Left ventricle myocardium inferior (tissue), 1 donor: ENCODE measurements around the gene MRPL46. TPM values are rescaled to one million over a fixed set of nuclear protein-coding genes. Genes with fewer than 3 reads are reported as not detected.
A peak's percentile ranks its signal among the peaks of the same experiment; 100 is the strongest.
"Not testable (repeated sequence)": the region's sequence is repeated elsewhere in the genome, so short reads cannot be mapped to it uniquely, and the experiment has no call there.

ENCODE experiments used
- DNase-seq: peaks from one replicate; pipeline ENCODE4 v3.0.0-alpha.2; 2020
- H3K27ac ChIP-seq: fragments of 200-600 bp; replicated peaks from 2 replicates; pipeline ENCODE4 v1.8.0; 2021
- H3K27me3 ChIP-seq: fragments of 200-600 bp; 2 replicates; pipeline ENCODE4 v1.8.0; 2021; ENCODE audit warnings: low read depth
- H3K36me3 ChIP-seq: fragments of 200-600 bp; 2 replicates; pipeline ENCODE4 v1.8.0; 2021
- H3K4me1 ChIP-seq: fragments of 200-600 bp; 2 replicates; pipeline ENCODE4 v1.8.0; 2021
- H3K4me3 ChIP-seq: fragments of 200-600 bp; 2 replicates; pipeline ENCODE4 v1.8.0; 2021; ENCODE audit warnings: mild to moderate bottlenecking, moderate library complexity
- H3K9me3 ChIP-seq: fragments of 200-600 bp; replicated peaks from 2 replicates; pipeline ENCODE4 v1.8.0; 2021
- intact Hi-C: fragments of 100-400 bp; cut with micrococcal nuclease; formaldehyde crosslinking; loops from one replicate; pipeline ENCODE4 v1.11.0; 2022
- total RNA-seq: library from RNA; stranded (reverse); fragmentation: NEBNext Ultra II Directional; extraction: Animal tissue kit (Norgen Biotek cat#: 25700); gene quantifications from one replicate; pipeline ENCODE4 v1.2.1, GENCODE V29; 2021
- TF ChIP-seq, protein P1 (sequence below): fragments of 200-600 bp; IDR thresholded peaks from 2 replicates; pipeline ENCODE4 v1.8.0; 2021; ENCODE audit warnings: antibody characterized with exemption, mild to moderate bottlenecking, borderline replicate concordance
- donor health status: DM: no; HTN: yes; CAD: no; lungs with severe emphysema.

MRPL46 gene
- total RNA-seq, 1 donor from 2014 or later: 80.8 TPM

- no peak for DNase-seq
- Histone ChIP-seq H3K27ac (no peak overlapping the region), H3K36me3 (peaks cover 44% of the 10 kb centered on the region), H3K9me3 (no peaks in the 10 kb centered on the region), H3K4me1 (peaks cover 43% of the 10 kb centered on the region), H3K4me3 (no peak overlapping the region), H3K27me3 (no peaks in the 10 kb centered on the region)
- intact Hi-C loops: no loop called here
- TF ChIP-seq, protein P1, sequence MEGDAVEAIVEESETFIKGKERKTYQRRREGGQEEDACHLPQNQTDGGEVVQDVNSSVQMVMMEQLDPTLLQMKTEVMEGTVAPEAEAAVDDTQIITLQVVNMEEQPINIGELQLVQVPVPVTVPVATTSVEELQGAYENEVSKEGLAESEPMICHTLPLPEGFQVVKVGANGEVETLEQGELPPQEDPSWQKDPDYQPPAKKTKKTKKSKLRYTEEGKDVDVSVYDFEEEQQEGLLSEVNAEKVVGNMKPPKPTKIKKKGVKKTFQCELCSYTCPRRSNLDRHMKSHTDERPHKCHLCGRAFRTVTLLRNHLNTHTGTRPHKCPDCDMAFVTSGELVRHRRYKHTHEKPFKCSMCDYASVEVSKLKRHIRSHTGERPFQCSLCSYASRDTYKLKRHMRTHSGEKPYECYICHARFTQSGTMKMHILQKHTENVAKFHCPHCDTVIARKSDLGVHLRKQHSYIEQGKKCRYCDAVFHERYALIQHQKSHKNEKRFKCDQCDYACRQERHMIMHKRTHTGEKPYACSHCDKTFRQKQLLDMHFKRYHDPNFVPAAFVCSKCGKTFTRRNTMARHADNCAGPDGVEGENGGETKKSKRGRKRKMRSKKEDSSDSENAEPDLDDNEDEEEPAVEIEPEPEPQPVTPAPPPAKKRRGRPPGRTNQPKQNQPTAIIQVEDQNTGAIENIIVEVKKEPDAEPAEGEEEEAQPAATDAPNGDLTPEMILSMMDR: no peak
These were observed 3.6 kb upstream of the MRPL46 start for GRCh38 chr15:88470625-88471372.

GRCh38 chr15:88469321-88469720, 2.1 kb upstream of the MRPL46 start:
- intact Hi-C loops: no loop called here

DNA sequence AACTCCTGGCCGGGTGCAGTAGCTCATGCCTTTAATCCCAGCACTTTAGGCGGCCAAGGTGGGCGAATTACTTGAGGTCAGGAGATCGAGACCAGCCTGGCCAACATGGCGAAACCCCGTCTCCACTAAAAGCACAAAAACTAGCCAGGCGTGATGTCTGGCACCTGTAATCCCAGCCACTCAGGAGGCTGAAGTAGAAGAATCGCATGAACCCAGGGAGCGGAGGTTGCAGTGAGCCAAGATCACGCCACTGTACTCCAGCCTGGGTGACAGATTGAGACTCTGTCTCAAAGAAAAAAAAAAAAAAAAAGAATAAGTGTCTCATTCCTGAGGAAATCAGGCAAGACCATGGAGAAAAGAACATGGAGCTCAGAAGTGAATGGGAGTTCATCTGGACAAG, 1.5 kb upstream of the MRPL46 start:
- peaks cover 43% of the 10 kb centered on the region for H3K36me3 ChIP-seq

More at GRCh38 chr15:88469321-88469720, 2.1 kb upstream of the MRPL46 start:
- TF ChIP-seq, protein P1: no peak
- Histone ChIP-seq H3K4me1 (peaks cover 58% of the 10 kb centered on the region), H3K4me3 (no peak overlapping the region), H3K27me3 (no peaks in the 10 kb centered on the region), H3K27ac (no peak overlapping the region), H3K9me3 (no peaks in the 10 kb centered on the region), H3K36me3 (peaks cover 43% of the 10 kb centered on the region)
- no peak for DNase-seq

DNA sequence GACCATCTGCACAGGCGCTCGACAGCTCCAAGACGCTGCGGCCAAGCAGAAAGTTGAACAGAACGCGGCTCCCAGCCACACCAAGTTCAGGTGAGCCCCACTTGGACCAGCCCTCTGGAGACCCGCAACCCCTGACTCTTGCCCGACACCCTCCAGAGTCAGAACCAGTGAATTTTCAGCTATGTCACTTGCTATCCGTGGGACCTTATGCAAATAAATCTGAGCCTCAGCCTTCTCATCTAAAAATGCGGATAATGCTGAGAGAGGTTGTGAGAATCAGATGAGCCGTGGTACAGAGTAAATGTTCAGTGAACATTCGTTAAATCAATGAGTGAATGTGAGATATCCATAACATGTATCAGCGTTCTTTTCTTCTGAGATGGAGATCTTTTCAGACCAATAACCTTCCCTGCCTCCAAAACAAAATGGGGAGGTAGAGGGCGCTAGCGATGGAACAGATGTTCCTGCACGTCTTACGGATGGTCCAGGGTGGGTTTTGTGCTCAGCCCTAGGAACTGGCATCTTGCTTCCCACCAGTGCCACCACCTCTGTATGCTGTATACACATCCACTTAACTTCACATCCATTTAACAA, 844 bp upstream of the MRPL46 start:
- peaks cover 43% of the 10 kb centered on the region for H3K36me3 ChIP-seq
- peaks cover 71% of the 10 kb centered on the region for H3K4me1 ChIP-seq
- peak overlapping the region; percentile 97 for H3K4me3 ChIP-seq
- H3K27ac ChIP-seq: peak overlapping the region; percentile 97
- DNase-seq: no peak
- no peaks in the 10 kb centered on the region for H3K9me3 ChIP-seq
- TF ChIP-seq, protein P1: no peak
- H3K27me3 ChIP-seq: no peaks in the 10 kb centered on the region
- intact Hi-C loops: no loop called here

More for the DNA sequence above, 1.5 kb upstream of the MRPL46 start:
- Histone ChIP-seq H3K4me3 (peak overlapping the region; percentile 97), H3K4me1 (peaks cover 64% of the 10 kb centered on the region)
- H3K27me3 ChIP-seq, H3K27ac ChIP-seq, intact Hi-C loops, DNase-seq, H3K9me3 ChIP-seq: not testable (repeated sequence)

DNA sequence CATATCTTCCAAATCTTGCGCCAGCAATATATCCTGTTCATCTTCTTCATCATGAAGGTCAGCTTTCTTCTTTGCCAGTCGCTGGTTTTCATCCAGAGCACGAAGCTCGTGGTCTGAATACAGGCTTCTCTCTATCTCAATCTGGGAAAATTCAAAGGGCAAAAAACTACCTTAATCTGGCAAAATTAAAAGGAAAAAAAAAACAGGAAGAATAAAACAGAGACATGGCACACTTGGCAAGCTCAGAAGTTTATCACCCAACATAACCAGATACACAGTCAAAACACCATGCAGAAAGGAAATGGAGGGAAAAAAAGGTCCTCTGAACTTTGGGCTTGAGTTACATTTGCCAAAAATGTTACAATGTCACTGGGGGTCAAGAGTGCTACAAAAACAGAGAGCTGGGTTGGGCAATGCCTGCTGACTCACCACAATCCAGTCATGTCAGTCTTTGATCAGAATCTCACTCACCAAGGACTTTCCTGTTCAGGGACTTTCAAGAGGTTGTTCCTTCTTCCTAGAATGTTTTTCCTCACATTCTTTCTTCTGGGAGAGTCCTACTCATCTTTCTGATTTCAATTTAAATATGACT, 1.5 kb downstream of the MRPL46 start:
- intact Hi-C loops: no loop called here
- no peak for DNase-seq
- peaks cover 49% of the 10 kb centered on the region for H3K36me3 ChIP-seq

More for the DNA sequence above, 1.5 kb downstream of the MRPL46 start:
- peaks cover 71% of the 10 kb centered on the region for H3K4me1 ChIP-seq
- H3K27me3 ChIP-seq: no peaks in the 10 kb centered on the region
- peak overlapping the region; percentile 97 for H3K4me3 ChIP-seq
- no peak overlapping the region for H3K27ac ChIP-seq
- no peaks in the 10 kb centered on the region for H3K9me3 ChIP-seq
- TF ChIP-seq, protein P1: no peak
